H9 (cell line): ENCODE measurements around the gene ZNF804A. TPM values are rescaled to one million over a fixed set of nuclear protein-coding genes. Genes with fewer than 3 reads are reported as not detected.

Experiments used
- DNase-seq: peaks from one replicate; pipeline ENCODE4 v3.0.0-alpha.2; 2017
- H2AFZ ChIP-seq: one replicate; pipeline ENCODE4 v1.6.1; 2013; ENCODE audit warnings: mild to moderate bottlenecking, low read length, control low read depth, moderate library complexity
- H2AK5ac ChIP-seq: 2 replicates; pipeline ENCODE4 v1.6.1; 2013; ENCODE audit warnings: low read length, control low read depth, mixed read lengths; ENCODE audit not compliant: insufficient read length
- H2BK120ac ChIP-seq: one replicate; pipeline ENCODE4 v1.6.1; 2013; ENCODE audit warnings: low read depth, mild to moderate bottlenecking, low read length, control low read depth, inconsistent platforms; ENCODE audit not compliant: poor library complexity, severe bottlenecking
- H2BK12ac ChIP-seq: 2 replicates; pipeline ENCODE4 v1.6.1; 2013; ENCODE audit warnings: low read length, control low read depth, mixed read lengths, low read depth; ENCODE audit not compliant: insufficient read length
- H2BK15ac ChIP-seq: 2 replicates; pipeline ENCODE4 v1.6.1; 2013; ENCODE audit warnings: low read depth, low read length, control low read depth
- H2BK20ac ChIP-seq: one replicate; pipeline ENCODE4 v1.6.1; 2013; ENCODE audit warnings: low read depth, mild to moderate bottlenecking, low read length, control low read depth, inconsistent platforms; ENCODE audit not compliant: poor library complexity, severe bottlenecking
- H2BK5ac ChIP-seq: 2 replicates; pipeline ENCODE4 v1.6.1; 2013; ENCODE audit warnings: low read length, control low read depth, mixed read lengths; ENCODE audit not compliant: insufficient read length
- H3K14ac ChIP-seq: 2 replicates; pipeline ENCODE4 v1.6.1; 2013; ENCODE audit warnings: low read length, control low read depth; ENCODE audit not compliant: insufficient read depth
- H3K18ac ChIP-seq: 2 replicates; pipeline ENCODE4 v1.6.1; 2013; ENCODE audit warnings: low read depth, mild to moderate bottlenecking, mixed read lengths, low read length, control low read depth; ENCODE audit not compliant: insufficient read length
- H3K23ac ChIP-seq: 2 replicates; pipeline ENCODE4 v1.6.1; 2013; ENCODE audit warnings: low read length, control low read depth, mixed read lengths, low read depth; ENCODE audit not compliant: insufficient read length
- H3K23me2 ChIP-seq: 2 replicates; pipeline ENCODE4 v1.6.1; 2013; ENCODE audit warnings: low read depth, mild to moderate bottlenecking, mixed read lengths, low read length, control low read depth; ENCODE audit not compliant: insufficient read length, poor library complexity, severe bottlenecking
- H3K27ac ChIP-seq: 2 replicates; pipeline ENCODE4 v1.5.1; 2013; ENCODE audit warnings: low read length, control low read depth, mixed read lengths, low read depth; ENCODE audit not compliant: insufficient read length
- H3K27me3 ChIP-seq: 2 replicates; pipeline ENCODE4 v1.6.1; 2013; ENCODE audit warnings: low read length, control low read depth, inconsistent platforms; ENCODE audit not compliant: insufficient read depth
- H3K4ac ChIP-seq: 2 replicates; pipeline ENCODE4 v1.6.1; 2013; ENCODE audit warnings: low read depth, mild to moderate bottlenecking, control low read depth, inconsistent platforms, low read length, moderate library complexity
- H3K4me1 ChIP-seq: 2 replicates; pipeline ENCODE4 v1.6.1; 2013; ENCODE audit warnings: low read length, control low read depth, inconsistent platforms; ENCODE audit not compliant: insufficient read depth
- H3K4me2 ChIP-seq: 2 replicates; pipeline ENCODE4 v1.6.1; 2013; ENCODE audit warnings: low read length, control low read depth, mixed read lengths; ENCODE audit not compliant: insufficient read length, insufficient read depth
- H3K56ac ChIP-seq: 2 replicates; pipeline ENCODE4 v1.6.1; 2013; ENCODE audit warnings: low read depth, mild to moderate bottlenecking, mixed read lengths, low read length, control low read depth; ENCODE audit not compliant: insufficient read length
- H3K79me1 ChIP-seq: 2 replicates; pipeline ENCODE4 v1.6.1; 2013; ENCODE audit warnings: low read depth, mild to moderate bottlenecking, moderate library complexity, low read length, control low read depth, inconsistent platforms; ENCODE audit not compliant: insufficient read depth, poor library complexity, severe bottlenecking
- H3K79me2 ChIP-seq: 2 replicates; pipeline ENCODE4 v1.6.1; 2013; ENCODE audit warnings: low read length, control low read depth, inconsistent platforms; ENCODE audit not compliant: insufficient read depth
- H3K9ac ChIP-seq: 2 replicates; pipeline ENCODE4 v1.6.1; 2013; ENCODE audit warnings: low read length, control low read depth, mixed read lengths; ENCODE audit not compliant: insufficient read length; ENCODE audit errors: extremely low read depth
- H3K9me3 ChIP-seq: one replicate; pipeline ENCODE4 v1.6.1; 2013; ENCODE audit warnings: low read depth, low read length, inconsistent platforms; ENCODE audit not compliant: control insufficient read depth
- H3T11ph ChIP-seq: one replicate; pipeline ENCODE4 v1.6.1; 2013; ENCODE audit warnings: mild to moderate bottlenecking, low read length, control low read depth, inconsistent platforms
- H4K20me1 ChIP-seq: one replicate; pipeline ENCODE4 v1.6.1; 2013; ENCODE audit not compliant: control insufficient read depth, insufficient read length, insufficient read depth
- H4K5ac ChIP-seq: 2 replicates; pipeline ENCODE4 v1.6.1; 2013; ENCODE audit warnings: low read depth, mild to moderate bottlenecking, mixed read lengths, low read length, control low read depth; ENCODE audit not compliant: insufficient read length
- H4K8ac ChIP-seq: replicated peaks from 2 replicates; pipeline ENCODE4 v1.6.1; 2013; ENCODE audit warnings: low read length, control low read depth, mixed read lengths, low read depth; ENCODE audit not compliant: insufficient read length
- H4K91ac ChIP-seq: 2 replicates; pipeline ENCODE4 v1.6.1; 2013; ENCODE audit warnings: low read depth, mild to moderate bottlenecking, moderate library complexity, mixed read lengths, low read length, control low read depth; ENCODE audit not compliant: insufficient read length
- H3K27ac Mint-ChIP-seq, 3 experiments: 2 replicates in 2 of 3; 3 replicates in 1 of 3; pipeline ENCODE4 v1.8.0; 2020 to 2021; ENCODE audit warnings: mixed read lengths in 3 of 3, mild to moderate bottlenecking in 1 of 3, moderate library complexity in 1 of 3
- H3K27me3 Mint-ChIP-seq: 2 replicates; pipeline ENCODE4 v1.8.0; 2021; ENCODE audit warnings: low read depth, mild to moderate bottlenecking, moderate library complexity, mixed read lengths
- H3K36me3 Mint-ChIP-seq, 3 experiments: 2 replicates in 2 of 3; 3 replicates in 1 of 3; pipeline ENCODE4 v1.8.0; 2020 to 2021; ENCODE audit warnings: low read depth in 3 of 3, mixed read lengths in 3 of 3; ENCODE audit not compliant: insufficient read depth in 1 of 3
- H3K4me1 Mint-ChIP-seq, 2 experiments: 2 replicates each; pipeline ENCODE4 v1.8.0; 2020; ENCODE audit warnings: mixed read lengths in 2 of 2
- H3K4me3 Mint-ChIP-seq, 2 experiments: 2 replicates in 1 of 2; 3 replicates in 1 of 2; pipeline ENCODE4 v1.8.0; 2020 to 2021; ENCODE audit warnings: mild to moderate bottlenecking in 2 of 2, mixed read lengths in 2 of 2, moderate library complexity in 1 of 2
- H3K9me3 Mint-ChIP-seq, 2 experiments: 2 replicates in 1 of 2; 3 replicates in 1 of 2; pipeline ENCODE4 v1.8.0; 2020; ENCODE audit warnings: mild to moderate bottlenecking in 2 of 2, mixed read lengths in 2 of 2, moderate library complexity in 1 of 2
- CTCF ChIP-seq: fragments of 200-600 bp; sonication (generic); conservative IDR thresholded peaks from 3 replicates; pipeline ENCODE4 v1.8.0; 2021; ENCODE audit warnings: antibody characterized with exemption, mild to moderate bottlenecking
- WGBS: extraction: QIAGEN DNeasy Blood & Tissue Kit; methylation state at CpG from one replicate; pipeline ENCODE4 v1.1.7; 2013; ENCODE audit warnings: missing lambda C conversion rate, low lambda C conversion rate, mixed read lengths; ENCODE audit not compliant: insufficient read length; ENCODE audit errors: extremely low coverage; 5-methylcytosine and 5-hydroxymethylcytosine counted together
- total RNA-seq: library from RNA; stranded (reverse); gene quantifications from 2 replicates; pipeline ENCODE4 v1.2.1, GENCODE V29; 2021

ZNF804A gene
- total RNA-seq, 1 experiment from 2014 or later, result not detected

GRCh38 chr2:184654945-184655344 is 56.6 kb downstream of the ZNF804A start:
- no peak overlapping the region for H3K9ac ChIP-seq
- no peak overlapping the region for H2BK20ac ChIP-seq
- no peak overlapping the region for H3K27ac ChIP-seq
- no peak overlapping the region for H2AK5ac ChIP-seq
- no peaks in the 10 kb centered on the region for H4K20me1 ChIP-seq
- H3K4me1 Mint-ChIP-seq, result no peaks in the 10 kb centered on the region
- H3K4me1 ChIP-seq, result no peaks in the 10 kb centered on the region
- H3K23ac ChIP-seq, result no peak overlapping the region
- H3K27me3 ChIP-seq, result no peaks in the 10 kb centered on the region
- no peaks in the 10 kb centered on the region for H3K9me3 Mint-ChIP-seq
- H3K27me3 Mint-ChIP-seq, result no peaks in the 10 kb centered on the region
- no peak overlapping the region for H4K91ac ChIP-seq
- no peak overlapping the region for H4K5ac ChIP-seq
- H3K9me3 ChIP-seq, result no peaks in the 10 kb centered on the region
- no peak overlapping the region for H2AFZ ChIP-seq
- no peak overlapping the region for H2BK120ac ChIP-seq
- no peaks in the 10 kb centered on the region for H3K79me2 ChIP-seq
- H3K18ac ChIP-seq, result no peak overlapping the region
- H3K4ac ChIP-seq, result no peak overlapping the region
- no peak for TF ChIP-seq CTCF
- H3K79me1 ChIP-seq, result no peaks in the 10 kb centered on the region
- H3K14ac ChIP-seq, result no peak overlapping the region
- no peak overlapping the region for H3K56ac ChIP-seq
- H4K8ac ChIP-seq, result no peak overlapping the region
- DNase-seq, result no peak
- no peaks in the 10 kb centered on the region for H3K23me2 ChIP-seq
- H2BK15ac ChIP-seq, result no peak overlapping the region
- no peaks in the 10 kb centered on the region for H3K36me3 Mint-ChIP-seq
- H2BK5ac ChIP-seq, result no peak overlapping the region
- no peak overlapping the region for H3K27ac Mint-ChIP-seq
- H3T11ph ChIP-seq, result no peak overlapping the region
- H2BK12ac ChIP-seq, result no peak overlapping the region
- no CpG with 5 or more reads among the region's 2 CpGs for WGBS
- no peak overlapping the region for H3K4me2 ChIP-seq
- no peak overlapping the region for H3K4me3 Mint-ChIP-seq
